AG09319 (cell line): Measurements from ENCODE around the gene EMCN.
"Not testable (repeated sequence)": the region's sequence is repeated elsewhere in the genome, so short reads cannot be mapped to it uniquely, and the experiment has no call there.

Experiments used
- DNase-seq: peaks from one replicate; pipeline ENCODE4 v3.0.0-alpha.2; 2010; ENCODE audit warnings: low read depth; ENCODE audit errors: extremely low read depth
- CTCF ChIP-seq: IDR thresholded peaks from 2 replicates; pipeline ENCODE4 v1.5.1; 2011; ENCODE audit warnings: low read depth, mild to moderate bottlenecking, inconsistent platforms, low read length, moderate library complexity

EMCN gene

GRCh38 chr4:100540131-100540530 is 22.3 kb upstream of the EMCN start:
- DNase-seq = no peak
- TF ChIP-seq CTCF = no peak

GRCh38 chr4:100539706-100540105 is 21.9 kb upstream of the EMCN start:
- DNase-seq = no peak
- TF ChIP-seq CTCF = no peak

GRCh38 chr4:100533741-100534140 is 15.9 kb upstream of the EMCN start:
- no peak for TF ChIP-seq CTCF
- no peak for DNase-seq

GRCh38 chr4:100530161-100530560 is 12.3 kb upstream of the EMCN start:
- not testable (repeated sequence) for DNase-seq

GRCh38 chr4:100525686-100526085 is 7.9 kb upstream of the EMCN start:
- TF ChIP-seq CTCF = no peak
- DNase-seq = no peak

GRCh38 chr4:100519205-100519604 is 1.4 kb upstream of the EMCN start:
- no peak for DNase-seq

GRCh38 chr4:100516225-100516624 is 1.6 kb downstream of the EMCN start:
- no peak for TF ChIP-seq CTCF
- DNase-seq = no peak

More at GRCh38 chr4:100519205-100519604, 1.4 kb upstream of the EMCN start:
- no peak for TF ChIP-seq CTCF

GRCh38 chr4:100511896-100512295 is 5.9 kb downstream of the EMCN start:
- DNase-seq = no peak
- no peak for TF ChIP-seq CTCF
